Stimulated activated naive CD4-positive, alpha-beta T cell treated with Interleukin-2 at 50 U/mL for 16 hours (primary cell): ENCODE measurements around the gene ST3GAL5.

Experiments used
- DNase-seq: peaks from one replicate; lab custom pipeline; 2025; lab: John Stamatoyannopoulos, UW

Gene ST3GAL5

GRCh38 chr2:85806358-85807118 lies 82.3 kb downstream of the ST3GAL5 start:
- no peak for DNase-seq

GRCh38 chr2:85804583-85804982 lies 84.2 kb downstream of the ST3GAL5 start:
- DNase-seq, result no peak

- DNase-seq, result no peak
These were observed 84.9 kb downstream of the ST3GAL5 start for GRCh38 chr2:85803704-85804425.

- DNase-seq, result no peak
These were observed 86.3 kb downstream of the ST3GAL5 start for GRCh38 chr2:85802354-85803103.

- no peak for DNase-seq
These were observed 86.9 kb downstream of the ST3GAL5 start for GRCh38 chr2:85801871-85802270.

- no peak for DNase-seq
These were observed 88.2 kb downstream of the ST3GAL5 start for GRCh38 chr2:85800586-85800985.

GRCh38 chr2:85799215-85799956 lies 89.4 kb downstream of the ST3GAL5 start:
- no peak for DNase-seq

- no peak for DNase-seq
These were observed 90.9 kb downstream of the ST3GAL5 start for GRCh38 chr2:85797921-85798320.

GRCh38 chr2:85797263-85797660 lies 91.5 kb downstream of the ST3GAL5 start:
- DNase-seq, result no peak

GRCh38 chr2:85796341-85797262 lies 92.2 kb downstream of the ST3GAL5 start:
- no peak for DNase-seq

GRCh38 chr2:85796046-85796340 lies 92.8 kb downstream of the ST3GAL5 start:
- DNase-seq, result no peak

- no peak for DNase-seq
These were observed 93.3 kb downstream of the ST3GAL5 start for GRCh38 chr2:85795331-85796045.

GRCh38 chr2:85794491-85795121 lies 94.2 kb downstream of the ST3GAL5 start:
- DNase-seq, result no peak

GRCh38 chr2:85794038-85794441 lies 94.8 kb downstream of the ST3GAL5 start:
- no peak for DNase-seq

- DNase-seq, result no peak
These were observed 95.2 kb downstream of the ST3GAL5 start for GRCh38 chr2:85793584-85793983.

- no peak for DNase-seq
These were observed 95.9 kb downstream of the ST3GAL5 start for GRCh38 chr2:85792783-85793441.

- no peak for DNase-seq
These were observed 96.9 kb downstream of the ST3GAL5 start for GRCh38 chr2:85791704-85792565.

- DNase-seq, result no peak
These were observed 98.1 kb downstream of the ST3GAL5 start for GRCh38 chr2:85790499-85791188.
